ENCODE measurements around the gene DND1.

GRCh38 chr5:140711794-140712193, 38.4 kb upstream of the DND1 start:
- TF ChIP-seq, protein P1, sequence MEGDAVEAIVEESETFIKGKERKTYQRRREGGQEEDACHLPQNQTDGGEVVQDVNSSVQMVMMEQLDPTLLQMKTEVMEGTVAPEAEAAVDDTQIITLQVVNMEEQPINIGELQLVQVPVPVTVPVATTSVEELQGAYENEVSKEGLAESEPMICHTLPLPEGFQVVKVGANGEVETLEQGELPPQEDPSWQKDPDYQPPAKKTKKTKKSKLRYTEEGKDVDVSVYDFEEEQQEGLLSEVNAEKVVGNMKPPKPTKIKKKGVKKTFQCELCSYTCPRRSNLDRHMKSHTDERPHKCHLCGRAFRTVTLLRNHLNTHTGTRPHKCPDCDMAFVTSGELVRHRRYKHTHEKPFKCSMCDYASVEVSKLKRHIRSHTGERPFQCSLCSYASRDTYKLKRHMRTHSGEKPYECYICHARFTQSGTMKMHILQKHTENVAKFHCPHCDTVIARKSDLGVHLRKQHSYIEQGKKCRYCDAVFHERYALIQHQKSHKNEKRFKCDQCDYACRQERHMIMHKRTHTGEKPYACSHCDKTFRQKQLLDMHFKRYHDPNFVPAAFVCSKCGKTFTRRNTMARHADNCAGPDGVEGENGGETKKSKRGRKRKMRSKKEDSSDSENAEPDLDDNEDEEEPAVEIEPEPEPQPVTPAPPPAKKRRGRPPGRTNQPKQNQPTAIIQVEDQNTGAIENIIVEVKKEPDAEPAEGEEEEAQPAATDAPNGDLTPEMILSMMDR (IDR thresholded peaks at IDR 0.05; ENCODE audit: poor library complexity) = no peak
- TF ChIP-seq EZH2 (IDR thresholded peaks at IDR 0.05; ENCODE audit: borderline replicate concordance) = no peak
